Measurements from ENCODE around the gene TLE4.
"Not testable (repeated sequence)": the region's sequence is repeated elsewhere in the genome, so short reads cannot be mapped to it uniquely, and the experiment has no call there.

TLE4 gene

GRCh38 chr9:79571309-79572031 is at the start of gene TLE4:
Gene TLE4 (plus strand): TSS chr9:79571965. CDS start chr9:79572791, 826 bp downstream.
- peak; percentile 100 for DNase-seq (ENCODE audit: low spot score)

DNA sequence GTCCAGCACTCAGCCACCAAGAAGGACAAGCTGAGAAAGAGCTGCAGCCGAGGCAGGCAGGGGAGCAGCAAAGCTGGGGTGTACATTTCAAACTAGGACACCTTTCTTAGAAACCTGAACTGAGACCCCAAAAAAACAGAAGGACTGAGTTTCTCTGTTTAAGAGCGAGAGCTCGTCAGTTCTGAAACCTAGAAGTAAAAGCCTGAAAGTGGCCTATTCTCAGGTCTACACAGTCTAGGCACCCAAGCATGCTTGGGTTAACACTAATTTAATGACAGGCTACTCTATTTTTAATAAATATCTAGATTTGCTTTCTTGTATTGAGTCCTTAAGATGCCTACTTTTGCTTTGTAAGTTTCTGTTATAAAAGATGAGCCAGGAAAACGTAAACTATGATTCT is 49.0 kb upstream of the TLE4 start:
- no peak for DNase-seq (ENCODE audit: low spot score)

DNA sequence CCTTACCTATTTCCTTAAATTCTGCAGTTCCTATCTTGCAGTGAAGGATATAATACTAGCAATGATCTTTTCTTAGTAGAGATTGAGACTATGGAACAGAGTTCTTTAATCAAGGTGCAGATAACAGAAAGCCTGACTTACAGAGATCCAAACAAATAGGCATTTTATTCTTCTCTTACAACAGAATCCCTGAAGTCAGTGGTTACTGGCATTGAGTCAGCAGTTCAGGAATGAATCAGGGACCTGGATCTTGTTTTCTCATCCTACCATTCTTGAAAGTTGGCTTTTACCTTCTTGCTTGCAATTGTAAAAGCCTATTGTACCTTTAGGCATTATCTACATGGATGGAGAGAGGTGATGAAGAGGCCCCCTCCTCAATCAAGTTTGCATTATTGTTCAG is 47.5 kb upstream of the TLE4 start:
- no peak for DNase-seq (ENCODE audit: low spot score)

- no peak for DNase-seq (ENCODE audit: low spot score)
Observed at GRCh38 chr9:79526149-79526672, 45.6 kb upstream of the TLE4 start.

DNA sequence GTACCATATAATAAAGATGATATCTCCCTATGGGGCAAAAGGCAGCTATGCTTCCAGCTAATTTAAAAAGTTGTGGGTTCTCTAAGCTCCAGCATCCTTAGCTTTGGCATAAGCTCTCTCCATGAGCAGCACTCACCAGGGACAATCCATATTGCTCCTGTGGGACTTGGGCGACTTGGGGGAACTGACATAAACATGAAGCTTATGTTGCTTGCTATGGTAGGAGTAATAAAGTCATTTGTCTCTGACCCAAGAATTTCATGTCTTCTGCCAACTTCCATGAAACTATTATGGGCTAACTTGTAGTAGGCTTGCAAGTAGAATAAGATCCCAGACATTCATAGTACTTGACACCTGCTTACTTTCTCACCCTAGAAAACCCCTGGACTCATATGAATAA is 36.2 kb upstream of the TLE4 start:
- no peak for DNase-seq (ENCODE audit: low spot score)

DNA sequence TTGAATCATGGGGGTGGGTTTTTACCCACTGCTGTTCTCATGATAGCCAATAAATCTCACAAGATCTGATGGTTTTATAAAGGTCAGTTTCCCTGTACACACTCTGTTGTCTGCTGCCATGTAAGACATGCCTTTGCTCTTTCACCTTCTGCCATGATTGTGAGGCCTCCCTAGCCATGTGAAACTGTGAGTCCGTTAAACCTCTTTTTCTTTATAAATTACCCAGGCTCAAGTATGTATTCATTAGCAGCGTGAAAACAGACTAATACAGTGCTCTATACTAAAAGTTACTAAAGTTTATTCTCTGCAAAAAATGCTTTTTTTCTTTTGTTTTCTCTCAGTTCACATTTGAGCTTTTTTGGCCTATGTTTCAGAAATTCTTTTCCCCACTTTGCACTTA is 33.9 kb upstream of the TLE4 start:
- DNase-seq (ENCODE audit: low spot score): no peak

DNA sequence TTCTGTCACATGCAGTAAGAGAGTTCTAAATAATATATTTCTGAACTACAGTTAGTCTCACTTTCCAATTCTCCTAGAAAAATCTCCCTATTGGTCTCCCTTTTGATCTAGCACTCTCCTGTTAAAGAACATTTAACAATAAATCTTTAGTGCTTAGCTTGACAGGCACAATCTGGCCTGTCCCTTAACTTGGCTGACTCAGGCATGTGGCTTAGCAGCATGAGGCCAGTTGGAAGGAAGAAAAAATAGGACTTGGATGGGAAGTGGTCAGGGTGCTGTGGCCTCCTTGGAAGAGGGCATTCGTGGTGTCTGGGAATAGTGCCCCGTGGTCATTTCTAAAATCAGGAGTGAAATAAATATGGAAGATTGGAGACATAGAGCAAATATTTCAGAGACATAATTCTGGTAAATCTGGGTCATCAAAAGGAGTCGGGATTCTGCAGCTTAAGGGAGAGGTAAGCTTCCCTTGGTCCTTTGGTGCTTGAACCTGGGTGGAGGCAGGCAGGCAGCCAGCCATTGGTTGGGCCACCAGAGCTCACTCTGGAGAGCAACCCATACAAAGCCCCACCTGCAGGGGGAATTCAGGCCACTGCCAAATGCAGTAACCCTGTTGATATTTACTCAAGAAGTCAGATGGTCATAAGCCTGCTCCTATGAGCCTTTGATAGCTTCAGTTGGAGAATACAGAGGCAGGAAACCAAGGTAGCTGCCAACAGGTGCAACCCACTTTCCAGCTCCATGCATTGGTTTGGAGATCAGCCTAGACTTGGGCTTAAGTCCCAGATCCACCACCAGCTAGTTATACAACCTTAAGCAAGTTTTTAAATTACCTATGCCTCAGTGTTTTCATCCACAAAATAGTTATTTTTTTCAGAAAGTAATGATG is 28.8 kb upstream of the TLE4 start:
- no peak for DNase-seq (ENCODE audit: low spot score)

DNA sequence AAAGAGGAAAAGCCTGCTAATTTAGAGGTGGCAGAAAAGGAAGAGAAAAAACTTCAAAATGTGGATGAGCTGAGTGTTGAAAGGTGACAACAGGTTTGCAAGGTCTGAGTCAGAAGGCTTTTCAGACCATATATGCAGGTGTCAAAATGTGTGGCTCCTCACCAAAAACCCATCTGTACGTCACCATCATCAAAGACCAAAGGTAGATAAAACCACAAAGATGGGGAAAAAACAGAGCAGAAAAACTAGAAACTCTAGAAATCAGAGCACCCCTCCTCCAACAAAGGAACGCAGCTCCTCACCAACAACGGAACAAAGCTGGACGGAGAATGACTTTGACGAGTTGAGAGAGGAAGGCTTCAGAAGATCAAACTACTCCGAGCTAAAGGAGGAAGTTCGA is 27.4 kb upstream of the TLE4 start:
- DNase-seq (ENCODE audit: low spot score): not testable (repeated sequence)

GRCh38 chr9:79551586-79551985 is 20.2 kb upstream of the TLE4 start:
- no peak for DNase-seq (ENCODE audit: low spot score)

GRCh38 chr9:79551994-79552393 is 19.8 kb upstream of the TLE4 start:
- no peak for DNase-seq (ENCODE audit: low spot score)

- no peak for DNase-seq (ENCODE audit: low spot score)
Observed at GRCh38 chr9:79555474-79556089, 16.2 kb upstream of the TLE4 start.

DNA sequence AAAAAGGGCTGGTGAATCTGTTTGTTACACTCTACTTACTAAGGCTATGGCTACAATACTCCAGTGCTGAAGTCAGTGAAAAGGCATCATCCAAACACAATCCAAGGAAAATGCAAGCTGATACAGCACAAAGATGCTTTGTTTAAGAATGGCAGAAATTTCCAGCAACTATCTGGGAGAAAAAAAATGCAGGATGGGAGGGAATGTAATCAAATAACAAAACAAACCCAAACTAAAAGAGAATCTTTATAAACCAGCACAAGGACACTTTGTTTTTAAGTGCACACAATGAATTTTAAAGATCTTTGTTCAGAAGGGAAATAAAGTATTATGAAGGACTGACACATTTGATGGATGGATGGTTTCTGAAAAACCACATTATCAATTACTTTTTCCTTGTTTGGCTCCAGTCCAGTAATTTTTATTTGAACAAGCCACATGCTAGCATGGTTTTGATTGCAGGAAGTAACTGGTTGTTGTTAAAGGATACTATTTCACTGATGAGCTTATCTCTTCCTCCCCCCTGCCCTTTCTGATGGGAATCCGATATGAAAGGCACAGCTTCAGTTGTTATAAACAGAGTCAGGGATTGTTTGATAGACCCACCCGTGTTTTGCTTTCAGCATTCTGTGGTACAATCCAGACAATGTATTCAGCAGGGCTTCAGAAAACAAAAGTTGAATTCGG is 12.1 kb upstream of the TLE4 start:
- DNase-seq (ENCODE audit: low spot score): no peak

GRCh38 chr9:79562749-79563386 is 8.9 kb upstream of the TLE4 start:
- no peak for DNase-seq (ENCODE audit: low spot score)

GRCh38 chr9:79564105-79564504 is 7.7 kb upstream of the TLE4 start:
- DNase-seq (ENCODE audit: low spot score): no peak

DNA sequence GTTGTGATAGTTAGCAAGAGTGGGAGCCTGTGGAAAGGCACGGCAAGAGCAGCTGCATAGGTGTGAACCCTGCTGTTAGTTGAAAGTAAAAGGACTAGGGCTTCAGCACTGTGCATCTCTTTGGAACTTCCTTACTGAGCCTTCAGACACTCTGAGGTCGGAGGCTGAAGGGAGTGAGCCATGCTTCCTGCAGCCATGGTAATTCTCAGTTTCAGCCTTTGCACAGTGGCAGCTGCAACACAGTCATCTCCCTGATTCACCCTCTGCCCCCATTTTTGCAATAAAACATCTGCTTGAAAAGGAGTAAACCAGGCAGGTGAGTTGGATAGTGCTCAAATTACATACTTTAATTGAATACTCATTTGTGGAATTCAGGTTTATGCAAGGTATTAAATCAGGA is 6.5 kb upstream of the TLE4 start:
- no peak for DNase-seq (ENCODE audit: low spot score)

DNA sequence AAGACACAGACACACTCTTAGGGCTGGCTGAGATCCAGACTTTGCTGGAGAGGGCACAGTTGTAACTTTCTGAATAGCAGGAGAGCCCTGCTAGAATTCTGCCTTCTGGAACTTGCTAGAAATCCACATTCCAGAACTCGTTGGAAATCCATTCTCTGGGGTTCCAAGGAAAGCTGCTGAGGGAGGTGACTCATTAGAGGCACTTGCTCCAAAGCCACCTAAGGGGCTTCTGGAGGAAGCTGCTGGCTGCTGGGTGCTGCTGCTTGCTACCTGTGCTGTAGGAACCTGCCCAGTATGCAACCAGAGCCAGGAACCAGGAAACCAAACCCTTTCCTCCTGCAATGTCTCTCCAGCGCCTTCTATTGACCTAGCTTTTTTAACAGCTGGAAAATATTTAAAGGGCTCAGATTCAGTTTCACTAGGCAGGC is 4.1 kb upstream of the TLE4 start:
- peak; percentile 27 for DNase-seq (ENCODE audit: low spot score)

GRCh38 chr9:79568337-79569101 is 3.2 kb upstream of the TLE4 start:
- peak; percentile 69 for DNase-seq (ENCODE audit: low spot score)

GRCh38 chr9:79569814-79570447 is 1.8 kb upstream of the TLE4 start:
- DNase-seq (ENCODE audit: low spot score): peak; percentile 24

DNA sequence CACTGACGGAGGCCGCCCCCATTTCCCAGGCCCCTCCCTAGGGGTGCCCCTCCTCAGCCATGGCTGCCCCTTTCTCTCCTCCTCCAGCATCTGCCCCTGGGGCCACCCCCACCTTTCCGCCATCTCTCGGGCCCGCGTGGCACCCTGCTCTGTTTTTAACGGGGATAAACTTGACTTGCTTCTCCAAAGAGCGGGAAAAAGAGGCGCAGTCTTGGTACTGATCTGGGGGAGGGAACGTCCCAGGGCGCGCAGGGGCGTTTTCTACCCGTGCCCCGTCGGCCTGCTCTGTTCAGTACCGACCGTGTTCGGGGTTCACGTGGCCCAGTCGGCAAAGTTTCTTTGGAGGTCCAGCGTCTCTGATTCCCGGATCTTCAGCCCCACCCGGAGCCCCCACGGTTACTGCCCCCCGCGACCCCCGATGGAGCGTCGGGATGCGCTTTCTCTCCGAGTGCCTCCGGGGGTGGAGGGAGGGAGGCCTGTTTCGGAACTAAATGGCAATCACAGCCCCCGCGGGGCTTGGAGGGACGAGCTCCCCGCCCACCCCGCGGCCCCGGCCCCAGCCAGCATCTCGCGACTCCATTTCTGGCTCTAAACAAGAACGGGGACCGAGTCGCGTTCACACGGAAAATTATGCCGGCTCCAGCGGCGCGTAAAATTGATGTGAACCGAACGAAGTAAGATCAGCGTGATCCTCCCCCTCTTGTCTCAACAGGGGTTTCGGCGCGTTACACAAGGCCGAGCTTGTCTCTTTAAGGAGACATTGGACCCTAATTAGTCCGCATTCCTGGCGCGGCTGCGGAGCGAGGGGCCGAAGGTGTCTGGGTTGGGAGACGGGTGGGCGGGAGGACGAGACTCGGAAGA is 1.1 kb upstream of the TLE4 start:
- DNase-seq (ENCODE audit: low spot score): peak; percentile 80
